ENCODE measurements around the gene LPP.

DNA sequence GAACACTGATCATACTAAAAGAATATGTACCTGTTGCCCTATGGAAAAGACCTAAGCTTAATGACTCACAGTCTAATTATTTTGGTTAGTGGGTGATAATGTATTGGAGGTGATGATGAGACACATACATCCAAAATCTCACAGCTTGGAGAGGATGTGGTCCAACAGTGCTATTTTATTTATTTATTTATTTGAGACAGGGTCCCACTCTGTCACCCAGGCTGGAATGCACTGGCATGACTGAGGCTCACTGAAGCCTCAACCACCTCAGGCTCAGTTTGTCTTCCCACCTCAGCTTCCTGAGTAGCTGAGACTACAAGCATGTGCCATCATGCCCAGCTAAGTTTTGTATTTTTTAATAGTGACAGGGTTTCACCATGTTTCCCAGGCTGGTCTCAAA, 35.0 kb downstream of the LPP start:
- TF ChIP-seq EP300 (IDR thresholded peaks at IDR 0.05; ENCODE audit: low read depth in 2 of 2, low read length in 2 of 2) (no peak), EP300 (CRISPR knock-in tag; IDR thresholded peaks at IDR 0.05; ENCODE audit: borderline replicate concordance) (no peak), MIER2 (CRISPR knock-in tag; IDR thresholded peaks at IDR 0.05) (no peak), ZFP82 (CRISPR knock-in tag; IDR thresholded peaks at IDR 0.05; ENCODE audit: borderline replicate concordance) (no peak), NFYC (CRISPR knock-in tag; IDR thresholded peaks at IDR 0.05) (no peak), KLF11 (CRISPR knock-in tag; IDR thresholded peaks at IDR 0.05) (no peak), MTA3 (CRISPR knock-in tag; IDR thresholded peaks at IDR 0.05) (no peak), EZH2 (conservative IDR thresholded peaks at IDR 0.05; ENCODE audit: low read depth, low read length) (no peak), JDP2 (CRISPR knock-in tag; IDR thresholded peaks at IDR 0.05; ENCODE audit: borderline replicate concordance) (no peak), ZNF333 (CRISPR knock-in tag; IDR thresholded peaks at IDR 0.05; ENCODE audit: borderline replicate concordance) (no peak), POLR2AphosphoS2 (IDR thresholded peaks at IDR 0.05; ENCODE audit: low read depth, low read length) (no peak)
- TF ChIP-seq, protein P1, sequence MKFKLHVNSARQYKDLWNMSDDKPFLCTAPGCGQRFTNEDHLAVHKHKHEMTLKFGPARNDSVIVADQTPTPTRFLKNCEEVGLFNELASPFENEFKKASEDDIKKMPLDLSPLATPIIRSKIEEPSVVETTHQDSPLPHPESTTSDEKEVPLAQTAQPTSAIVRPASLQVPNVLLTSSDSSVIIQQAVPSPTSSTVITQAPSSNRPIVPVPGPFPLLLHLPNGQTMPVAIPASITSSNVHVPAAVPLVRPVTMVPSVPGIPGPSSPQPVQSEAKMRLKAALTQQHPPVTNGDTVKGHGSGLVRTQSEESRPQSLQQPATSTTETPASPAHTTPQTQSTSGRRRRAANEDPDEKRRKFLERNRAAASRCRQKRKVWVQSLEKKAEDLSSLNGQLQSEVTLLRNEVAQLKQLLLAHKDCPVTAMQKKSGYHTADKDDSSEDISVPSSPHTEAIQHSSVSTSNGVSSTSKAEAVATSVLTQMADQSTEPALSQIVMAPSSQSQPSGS (CRISPR knock-in tag; IDR thresholded peaks at IDR 0.05), result no peak
- TF ChIP-seq, protein P2, sequence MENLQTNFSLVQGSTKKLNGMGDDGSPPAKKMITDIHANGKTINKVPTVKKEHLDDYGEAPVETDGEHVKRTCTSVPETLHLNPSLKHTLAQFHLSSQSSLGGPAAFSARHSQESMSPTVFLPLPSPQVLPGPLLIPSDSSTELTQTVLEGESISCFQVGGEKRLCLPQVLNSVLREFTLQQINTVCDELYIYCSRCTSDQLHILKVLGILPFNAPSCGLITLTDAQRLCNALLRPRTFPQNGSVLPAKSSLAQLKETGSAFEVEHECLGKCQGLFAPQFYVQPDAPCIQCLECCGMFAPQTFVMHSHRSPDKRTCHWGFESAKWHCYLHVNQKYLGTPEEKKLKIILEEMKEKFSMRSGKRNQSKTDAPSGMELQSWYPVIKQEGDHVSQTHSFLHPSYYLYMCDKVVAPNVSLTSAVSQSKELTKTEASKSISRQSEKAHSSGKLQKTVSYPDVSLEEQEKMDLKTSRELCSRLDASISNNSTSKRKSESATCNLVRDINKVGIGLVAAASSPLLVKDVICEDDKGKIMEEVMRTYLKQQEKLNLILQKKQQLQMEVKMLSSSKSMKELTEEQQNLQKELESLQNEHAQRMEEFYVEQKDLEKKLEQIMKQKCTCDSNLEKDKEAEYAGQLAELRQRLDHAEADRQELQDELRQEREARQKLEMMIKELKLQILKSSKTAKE (CRISPR knock-in tag; IDR thresholded peaks at IDR 0.05; ENCODE audit: borderline replicate concordance), result no peak
- TF ChIP-seq, protein P3, sequence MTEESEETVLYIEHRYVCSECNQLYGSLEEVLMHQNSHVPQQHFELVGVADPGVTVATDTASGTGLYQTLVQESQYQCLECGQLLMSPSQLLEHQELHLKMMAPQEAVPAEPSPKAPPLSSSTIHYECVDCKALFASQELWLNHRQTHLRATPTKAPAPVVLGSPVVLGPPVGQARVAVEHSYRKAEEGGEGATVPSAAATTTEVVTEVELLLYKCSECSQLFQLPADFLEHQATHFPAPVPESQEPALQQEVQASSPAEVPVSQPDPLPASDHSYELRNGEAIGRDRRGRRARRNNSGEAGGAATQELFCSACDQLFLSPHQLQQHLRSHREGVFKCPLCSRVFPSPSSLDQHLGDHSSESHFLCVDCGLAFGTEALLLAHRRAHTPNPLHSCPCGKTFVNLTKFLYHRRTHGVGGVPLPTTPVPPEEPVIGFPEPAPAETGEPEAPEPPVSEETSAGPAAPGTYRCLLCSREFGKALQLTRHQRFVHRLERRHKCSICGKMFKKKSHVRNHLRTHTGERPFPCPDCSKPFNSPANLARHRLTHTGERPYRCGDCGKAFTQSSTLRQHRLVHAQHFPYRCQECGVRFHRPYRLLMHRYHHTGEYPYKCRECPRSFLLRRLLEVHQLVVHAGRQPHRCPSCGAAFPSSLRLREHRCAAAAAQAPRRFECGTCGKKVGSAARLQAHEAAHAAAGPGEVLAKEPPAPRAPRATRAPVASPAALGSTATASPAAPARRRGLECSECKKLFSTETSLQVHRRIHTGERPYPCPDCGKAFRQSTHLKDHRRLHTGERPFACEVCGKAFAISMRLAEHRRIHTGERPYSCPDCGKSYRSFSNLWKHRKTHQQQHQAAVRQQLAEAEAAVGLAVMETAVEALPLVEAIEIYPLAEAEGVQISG (CRISPR knock-in tag; IDR thresholded peaks at IDR 0.05), result no peak
